HFF-Myc (cell line): ENCODE data around the gene JAZF1.

Source experiments
- DNase-seq: peaks from one replicate; pipeline ENCODE4 v3.0.0-alpha.2; 2011; ENCODE audit warnings: low read depth; ENCODE audit errors: extremely low read depth
- H3K4me3 ChIP-seq: replicated peaks from 2 replicates; pipeline ENCODE4 v1.5.1; 2011; ENCODE audit warnings: low read depth, mild to moderate bottlenecking, control low read depth, low read length
- TF ChIP-seq, protein P1 (sequence below): IDR thresholded peaks from 2 replicates; pipeline ENCODE4 v1.5.1; 2012; ENCODE audit warnings: mild to moderate bottlenecking, low read depth, low read length, control low read depth; ENCODE audit errors: missing control alignments

The JAZF1 gene

GRCh38 chr7:28169230-28169629, 11.4 kb downstream of the JAZF1 start:
- TF ChIP-seq, protein P1, sequence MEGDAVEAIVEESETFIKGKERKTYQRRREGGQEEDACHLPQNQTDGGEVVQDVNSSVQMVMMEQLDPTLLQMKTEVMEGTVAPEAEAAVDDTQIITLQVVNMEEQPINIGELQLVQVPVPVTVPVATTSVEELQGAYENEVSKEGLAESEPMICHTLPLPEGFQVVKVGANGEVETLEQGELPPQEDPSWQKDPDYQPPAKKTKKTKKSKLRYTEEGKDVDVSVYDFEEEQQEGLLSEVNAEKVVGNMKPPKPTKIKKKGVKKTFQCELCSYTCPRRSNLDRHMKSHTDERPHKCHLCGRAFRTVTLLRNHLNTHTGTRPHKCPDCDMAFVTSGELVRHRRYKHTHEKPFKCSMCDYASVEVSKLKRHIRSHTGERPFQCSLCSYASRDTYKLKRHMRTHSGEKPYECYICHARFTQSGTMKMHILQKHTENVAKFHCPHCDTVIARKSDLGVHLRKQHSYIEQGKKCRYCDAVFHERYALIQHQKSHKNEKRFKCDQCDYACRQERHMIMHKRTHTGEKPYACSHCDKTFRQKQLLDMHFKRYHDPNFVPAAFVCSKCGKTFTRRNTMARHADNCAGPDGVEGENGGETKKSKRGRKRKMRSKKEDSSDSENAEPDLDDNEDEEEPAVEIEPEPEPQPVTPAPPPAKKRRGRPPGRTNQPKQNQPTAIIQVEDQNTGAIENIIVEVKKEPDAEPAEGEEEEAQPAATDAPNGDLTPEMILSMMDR = no peak
- H3K4me3 ChIP-seq = no peak overlapping the region
- DNase-seq = no peak

DNA sequence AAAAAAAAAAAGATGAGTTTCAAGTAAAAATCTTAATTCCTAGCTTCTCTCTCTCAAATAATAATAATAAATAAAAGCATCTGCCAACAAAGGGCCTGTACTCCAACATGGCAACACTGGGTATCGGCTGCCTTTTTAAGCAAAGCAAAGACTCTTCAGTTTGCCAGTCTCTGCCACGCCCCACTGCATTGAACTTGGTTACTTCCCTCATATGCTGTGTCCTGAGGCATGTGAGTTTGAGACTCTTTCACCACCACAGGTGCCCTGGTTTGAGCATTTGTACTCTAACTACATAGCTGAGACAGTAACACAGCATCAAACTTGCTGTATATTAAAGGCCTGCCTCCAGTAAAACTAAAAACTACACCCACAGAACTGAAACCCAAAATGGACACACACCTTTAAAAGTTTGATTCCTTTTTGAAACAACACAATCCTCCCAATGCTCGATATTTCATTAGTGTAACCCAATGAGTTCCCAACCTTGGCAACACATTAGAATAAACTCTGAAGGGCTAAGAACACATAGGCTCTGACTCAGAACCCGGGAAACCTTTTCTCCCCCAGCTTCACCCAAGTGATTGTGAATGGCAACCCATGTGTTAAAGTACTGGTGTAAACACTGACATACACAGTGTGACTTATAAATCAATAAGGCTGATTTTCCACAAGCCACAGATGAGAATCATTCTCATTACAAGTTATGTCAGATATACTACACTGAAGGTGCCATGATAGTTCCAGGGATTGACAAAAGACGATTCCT, 12.0 kb downstream of the JAZF1 start:
- no peak overlapping the region for H3K4me3 ChIP-seq
- no peak for DNase-seq

GRCh38 chr7:28166982-28167715, 13.4 kb downstream of the JAZF1 start:
- TF ChIP-seq, protein P1 = no peak
- H3K4me3 ChIP-seq = no peak overlapping the region
- no peak for DNase-seq

More for the DNA sequence above, 12.0 kb downstream of the JAZF1 start:
- TF ChIP-seq, protein P1 = no peak

DNA sequence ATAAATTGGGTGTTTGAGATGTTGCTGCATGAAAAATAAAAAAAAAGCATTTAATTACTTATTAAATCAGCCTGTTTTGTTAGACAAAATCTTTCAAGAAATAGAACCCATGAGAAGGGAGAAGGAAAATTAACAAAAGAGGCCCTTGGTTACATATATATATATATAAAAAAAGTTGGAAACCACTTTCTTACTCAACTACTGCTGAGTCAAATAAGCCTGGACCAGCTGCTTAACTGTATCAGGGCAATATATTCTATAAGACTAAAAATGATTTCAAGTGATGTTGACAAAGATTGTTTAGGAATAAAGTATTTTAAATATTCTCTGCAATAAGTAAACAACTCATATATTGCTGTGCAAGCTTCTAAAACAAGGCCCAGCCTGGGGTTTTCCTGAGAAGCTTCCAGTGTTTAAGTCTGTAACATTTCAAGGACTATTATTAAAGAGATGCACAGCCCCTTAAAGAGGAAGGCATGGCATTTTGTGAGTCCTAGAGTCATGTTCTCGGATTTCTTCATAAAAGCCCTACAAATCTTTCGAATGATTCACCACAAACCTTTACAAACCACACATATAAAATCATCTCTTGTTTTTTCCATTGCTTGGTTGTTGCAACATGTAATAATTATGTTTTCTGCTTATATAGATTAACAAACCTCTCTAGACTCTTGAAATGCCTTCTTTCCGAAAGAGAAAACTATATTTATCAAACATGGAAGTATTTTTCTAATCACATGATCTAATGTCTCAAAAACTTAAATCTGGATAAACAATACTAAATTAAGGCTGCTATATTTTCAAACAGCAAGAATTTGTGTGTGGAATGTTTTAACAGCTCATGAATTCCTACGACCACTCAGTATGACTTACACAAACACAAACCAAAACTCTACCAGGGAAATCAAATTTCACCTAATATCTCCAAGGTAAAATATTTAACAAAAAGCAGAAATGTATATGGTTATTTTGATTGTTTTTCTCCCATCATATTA, 14.3 kb downstream of the JAZF1 start:
- TF ChIP-seq, protein P1 = no peak
- peak; percentile 59 for DNase-seq
- H3K4me3 ChIP-seq = no peak overlapping the region

GRCh38 chr7:28165261-28165660, 15.3 kb downstream of the JAZF1 start:
- no peak for DNase-seq
- TF ChIP-seq, protein P1 = no peak
- no peak overlapping the region for H3K4me3 ChIP-seq

- no peak overlapping the region for H3K4me3 ChIP-seq
- TF ChIP-seq, protein P1 = no peak
- DNase-seq = peak; percentile 38
These were observed 16.6 kb downstream of the JAZF1 start for GRCh38 chr7:28163949-28164348.
